Glomerular visceral epithelial cell (primary cell): ENCODE results near the gene UBE2QL1.

Experiments
- DNase-seq: peaks from one replicate; pipeline ENCODE4 v3.0.0-alpha.2; 2016; ENCODE audit errors: extremely low spot score

Gene UBE2QL1

GRCh38 chr5:6455571-6456200 lies 7.0 kb downstream of the UBE2QL1 start:
- DNase-seq = no peak

- DNase-seq = no peak
These were observed 8.2 kb downstream of the UBE2QL1 start for GRCh38 chr5:6456766-6457370.

- no peak for DNase-seq
These were observed 8.9 kb downstream of the UBE2QL1 start for GRCh38 chr5:6457592-6457991.

DNA sequence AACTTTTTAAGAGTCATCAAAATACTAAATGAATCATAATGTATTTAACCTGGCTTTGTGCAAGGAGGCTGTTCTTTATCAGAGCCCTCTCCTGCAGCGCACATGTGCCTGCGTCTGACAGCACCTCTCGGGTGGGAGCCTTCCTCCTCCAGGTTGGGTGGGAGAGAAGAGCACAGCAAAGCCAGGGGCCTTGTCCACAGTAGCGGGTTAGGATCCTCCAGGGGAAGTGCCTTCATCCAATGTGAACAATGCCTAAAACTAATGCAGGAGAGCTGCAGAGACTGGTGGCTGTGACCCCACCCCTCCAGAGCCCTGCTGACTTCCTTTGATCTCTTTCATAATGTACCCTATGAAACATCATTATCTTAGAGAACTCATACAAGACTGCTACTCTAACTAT lies 10.2 kb downstream of the UBE2QL1 start:
- no peak for DNase-seq

DNA sequence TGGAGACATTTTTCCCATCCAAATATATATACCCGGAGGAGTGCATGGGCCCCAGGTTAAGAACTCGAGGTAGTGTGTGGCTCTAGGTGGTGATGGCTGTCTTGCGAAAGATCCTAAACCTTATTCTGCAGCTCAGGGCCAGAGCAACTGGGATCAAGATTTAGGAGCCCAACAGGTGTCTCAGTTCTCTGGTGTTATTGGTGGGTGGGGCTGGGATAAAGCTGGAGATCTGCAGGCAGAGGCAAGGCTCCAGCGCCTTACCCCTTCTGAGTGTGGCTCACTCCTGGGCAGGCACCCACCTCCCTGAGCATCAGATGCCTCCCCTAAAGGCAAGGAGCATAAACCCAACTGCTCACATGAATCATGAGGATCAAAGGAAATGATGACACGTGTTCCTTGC lies 11.2 kb downstream of the UBE2QL1 start:
- no peak for DNase-seq

DNA sequence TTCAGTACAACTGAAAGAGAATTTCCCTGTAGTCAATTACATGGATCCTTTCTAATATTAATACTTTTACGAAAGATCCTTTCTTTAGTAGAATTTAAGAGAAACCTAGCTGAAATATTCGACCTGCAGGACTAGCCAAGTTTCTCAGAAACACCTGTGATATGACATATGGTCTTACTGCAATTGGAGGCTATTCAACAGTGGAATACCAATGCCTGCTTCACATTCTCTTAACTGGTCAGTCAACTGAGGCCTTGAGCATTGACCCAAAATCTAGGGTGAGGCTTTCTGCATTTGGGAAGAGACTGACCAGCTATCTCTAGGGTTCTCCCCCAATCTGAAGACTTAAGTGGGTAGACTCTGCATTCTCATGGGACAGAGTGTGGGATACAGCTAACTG lies 12.3 kb downstream of the UBE2QL1 start:
- no peak for DNase-seq

- DNase-seq = no peak
These were observed 13.4 kb downstream of the UBE2QL1 start for GRCh38 chr5:6461793-6462650.

DNA sequence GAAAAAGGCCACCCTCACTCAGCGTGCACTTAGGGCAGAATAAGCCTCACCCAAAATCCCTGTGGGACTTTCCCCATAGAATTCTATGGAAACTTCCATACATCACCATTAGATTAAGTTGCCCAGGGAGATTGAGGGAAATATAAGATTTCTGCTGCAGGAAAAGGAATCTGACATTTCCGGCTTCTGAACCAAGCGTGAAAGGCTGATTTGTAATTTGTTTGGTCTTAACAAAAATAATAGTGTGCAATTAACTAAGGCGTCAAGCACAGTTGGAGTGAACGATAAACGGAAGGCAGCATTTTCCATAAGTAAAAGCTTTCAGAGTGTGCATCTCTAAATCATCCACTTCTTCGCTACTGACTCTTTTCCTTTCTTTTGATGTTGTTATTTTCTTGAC lies 14.0 kb downstream of the UBE2QL1 start:
- no peak for DNase-seq

DNA sequence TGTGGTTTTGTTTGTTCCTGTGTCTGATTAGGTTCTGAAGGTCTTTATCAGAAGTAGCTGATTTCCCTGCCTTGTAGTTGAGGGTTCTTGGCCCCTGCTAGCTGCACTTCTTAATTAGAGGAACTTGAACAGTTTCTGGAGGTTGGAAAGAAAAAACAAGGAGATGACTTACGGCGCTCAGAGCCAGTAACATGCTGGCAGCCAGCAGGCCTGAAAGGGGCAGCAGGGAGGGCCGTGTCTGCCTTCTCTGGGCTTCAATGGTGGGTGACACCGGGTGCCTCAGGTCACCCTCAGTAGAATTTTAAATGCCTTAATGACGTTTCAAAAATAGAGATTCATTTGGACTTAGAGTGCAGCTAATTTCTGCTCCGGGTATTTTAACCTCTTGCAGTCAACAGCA lies 15.8 kb downstream of the UBE2QL1 start:
- no peak for DNase-seq

- DNase-seq = no peak
These were observed 17.5 kb downstream of the UBE2QL1 start for GRCh38 chr5:6465831-6466790.

GRCh38 chr5:6466975-6467567 lies 18.4 kb downstream of the UBE2QL1 start:
- no peak for DNase-seq

DNA sequence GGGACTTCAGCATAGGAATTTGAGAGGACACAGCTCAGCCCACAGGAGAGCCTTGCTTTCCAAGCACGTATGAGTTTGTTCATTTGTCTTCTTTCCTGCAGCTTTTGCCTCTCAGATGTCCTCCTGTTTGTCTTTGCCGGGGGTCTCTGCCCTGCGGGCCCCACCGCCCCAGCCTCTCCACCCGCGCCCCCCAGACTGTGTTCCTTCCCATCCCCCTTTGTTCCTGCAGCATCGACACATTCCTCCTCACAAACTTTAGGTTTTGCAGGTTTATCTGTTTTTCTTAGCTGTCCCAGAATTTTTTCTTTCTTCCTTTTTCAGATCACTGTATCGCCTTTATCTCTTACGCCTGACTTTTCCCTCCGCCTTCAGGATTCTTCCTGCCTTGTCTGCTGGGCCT lies 18.9 kb downstream of the UBE2QL1 start:
- DNase-seq = no peak

- DNase-seq = no peak
These were observed 19.4 kb downstream of the UBE2QL1 start for GRCh38 chr5:6468104-6468503.

DNA sequence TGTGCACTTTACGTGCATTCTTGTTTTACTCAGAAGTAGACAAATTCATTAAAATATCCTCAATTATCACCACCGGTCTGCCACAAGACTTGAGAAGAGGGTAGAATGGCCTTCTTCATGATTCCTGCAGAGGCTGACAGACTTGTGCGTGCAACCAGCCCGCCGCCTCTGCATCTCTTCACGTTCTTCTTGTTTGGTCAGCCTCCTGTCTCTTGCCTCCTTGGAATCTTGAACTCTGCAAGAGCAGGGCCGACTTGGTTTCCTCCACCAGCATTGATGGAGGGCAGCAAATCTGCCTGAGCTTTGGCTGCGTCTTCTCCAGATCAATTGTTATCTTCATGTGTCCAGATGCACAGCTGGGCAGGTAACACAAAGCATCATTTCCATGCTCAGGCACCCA lies 20.2 kb downstream of the UBE2QL1 start:
- no peak for DNase-seq

DNA sequence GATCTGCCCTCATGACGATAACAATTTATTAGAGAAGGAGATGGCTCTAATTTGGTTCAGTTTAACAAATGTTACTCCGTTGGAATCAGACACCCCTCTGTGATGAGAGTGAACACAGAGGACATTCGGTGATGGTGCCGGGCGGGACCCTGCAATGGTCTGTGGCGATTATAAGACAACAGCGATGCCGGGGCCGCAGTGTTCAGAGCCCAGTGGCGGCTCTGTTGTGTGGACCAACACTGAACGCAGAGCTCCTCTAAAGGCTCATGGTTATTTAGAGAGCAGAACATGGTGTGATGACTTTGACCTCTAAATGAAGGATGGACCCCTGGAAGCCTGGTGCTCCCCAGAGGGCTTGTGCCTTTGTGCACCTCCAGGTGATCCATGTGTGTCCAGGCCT lies 21.2 kb downstream of the UBE2QL1 start:
- DNase-seq = no peak

DNA sequence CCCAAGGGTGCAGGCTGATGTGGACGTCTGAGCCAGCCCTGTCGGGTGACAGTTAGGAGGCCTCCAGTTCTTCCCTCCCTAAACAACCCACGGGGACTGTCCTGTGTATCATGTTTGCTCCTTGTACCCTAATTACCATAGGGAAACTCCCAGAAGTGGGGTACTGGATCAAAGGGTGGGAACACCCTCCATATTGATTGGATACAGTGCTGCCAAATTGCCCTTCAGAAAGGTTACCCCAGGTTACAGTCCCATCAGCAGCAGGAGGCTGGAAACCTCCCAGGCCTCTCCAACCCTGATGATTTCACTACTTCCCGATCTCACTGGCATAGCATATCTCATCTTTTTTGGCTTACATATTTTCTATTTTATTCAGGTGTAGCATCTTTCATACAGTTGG lies 22.0 kb downstream of the UBE2QL1 start:
- no peak for DNase-seq

DNA sequence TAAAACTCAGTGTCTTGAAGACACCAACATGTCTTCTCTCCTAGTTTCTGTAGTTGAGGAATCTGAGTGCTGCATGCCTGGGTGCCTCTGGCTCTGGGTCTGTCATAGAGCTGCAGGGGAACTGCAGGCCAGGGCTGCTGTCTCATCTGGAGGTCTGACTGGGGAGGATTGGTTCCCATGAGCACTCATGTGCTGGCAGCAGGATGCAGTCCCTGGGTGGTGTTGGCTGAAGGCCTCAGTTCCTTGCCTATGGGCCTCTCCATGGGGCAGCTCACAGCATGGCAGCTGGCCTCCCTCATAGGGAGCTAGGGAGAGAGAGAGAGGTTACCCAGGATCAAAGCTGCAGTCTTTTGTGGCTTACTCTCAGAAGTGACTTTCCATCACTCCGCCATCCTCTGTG lies 22.6 kb downstream of the UBE2QL1 start:
- no peak for DNase-seq

- no peak for DNase-seq
These were observed 24.1 kb downstream of the UBE2QL1 start for GRCh38 chr5:6472792-6473191.

DNA sequence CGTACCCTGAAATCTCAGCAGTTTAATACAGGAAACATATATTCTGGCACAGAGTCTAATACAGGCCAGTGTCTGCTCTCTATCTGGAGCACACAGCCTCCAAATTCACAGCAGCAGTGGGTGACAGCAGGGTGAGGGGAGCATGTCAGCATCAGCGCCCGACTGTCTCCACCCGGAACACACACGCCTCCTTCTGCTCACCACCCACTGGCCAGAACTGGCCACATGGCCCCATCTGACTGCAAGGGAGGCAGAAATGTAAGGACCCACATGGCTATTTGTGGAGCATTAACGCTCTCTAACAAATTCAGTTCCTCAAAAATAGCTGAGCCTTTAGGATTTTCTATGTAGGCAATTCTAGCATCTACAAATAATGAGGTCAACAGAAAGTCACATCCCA lies 24.6 kb downstream of the UBE2QL1 start:
- DNase-seq = no peak

DNA sequence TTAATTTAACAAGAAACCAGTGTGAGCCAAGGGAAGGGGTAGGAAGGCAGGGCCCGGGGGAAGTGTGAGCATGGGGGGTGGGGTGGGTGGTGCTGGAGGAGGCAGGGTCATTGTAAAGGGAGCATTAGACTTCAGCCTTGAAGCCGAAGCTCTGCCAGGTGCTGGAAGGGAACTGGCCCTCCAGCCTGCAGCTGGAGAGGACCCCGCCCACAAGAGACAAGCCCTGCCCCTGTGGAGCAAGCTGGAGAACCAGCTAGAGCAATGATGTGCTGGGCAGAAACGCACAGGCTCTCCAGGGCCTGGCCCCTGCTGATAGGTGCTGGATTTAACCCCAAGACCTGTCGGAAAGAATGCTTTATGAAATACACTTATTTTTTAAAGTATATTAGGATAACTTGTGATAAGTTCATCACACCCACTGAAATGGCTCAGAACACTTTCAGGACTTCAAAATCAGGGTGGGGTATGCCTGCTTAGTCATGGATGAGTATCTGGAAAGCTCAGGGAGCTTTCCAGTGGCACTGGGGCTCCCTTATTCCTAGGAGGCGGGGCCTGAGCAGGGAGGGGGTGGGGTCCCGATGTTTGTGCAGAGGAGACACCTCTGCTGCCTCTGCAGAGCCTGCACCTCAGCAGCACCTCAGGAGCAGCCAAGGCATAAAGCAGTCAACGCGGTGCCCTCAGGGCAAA lies 27.1 kb downstream of the UBE2QL1 start:
- DNase-seq = no peak

DNA sequence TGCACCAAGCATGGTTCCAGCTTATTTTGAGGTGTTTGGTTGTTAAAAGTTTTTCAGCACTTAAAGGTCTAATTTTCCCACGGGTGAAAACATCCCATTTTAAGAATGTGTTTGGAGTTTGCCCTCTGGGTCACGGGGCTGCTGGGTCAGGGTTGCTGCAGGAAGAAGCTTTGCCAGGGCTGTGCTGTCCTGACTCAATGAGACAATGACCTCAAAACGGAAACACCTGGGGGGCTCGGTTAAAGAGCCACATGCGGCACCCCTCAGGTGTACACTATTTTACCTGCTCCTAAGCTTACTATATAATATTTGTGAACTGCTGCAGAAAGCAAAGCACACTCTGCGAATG lies 27.6 kb downstream of the UBE2QL1 start:
- DNase-seq = no peak
